Fibroblast of skin of right quadriceps (primary cell): ENCODE data around the gene EPB41L1.
"Not testable (repeated sequence)": the region's sequence is repeated elsewhere in the genome, so short reads cannot be mapped to it uniquely, and the experiment has no call there.

Experiments
- DNase-seq: peaks from one replicate; pipeline ENCODE4 v3.0.0-alpha.2; 2013

Gene EPB41L1

DNA sequence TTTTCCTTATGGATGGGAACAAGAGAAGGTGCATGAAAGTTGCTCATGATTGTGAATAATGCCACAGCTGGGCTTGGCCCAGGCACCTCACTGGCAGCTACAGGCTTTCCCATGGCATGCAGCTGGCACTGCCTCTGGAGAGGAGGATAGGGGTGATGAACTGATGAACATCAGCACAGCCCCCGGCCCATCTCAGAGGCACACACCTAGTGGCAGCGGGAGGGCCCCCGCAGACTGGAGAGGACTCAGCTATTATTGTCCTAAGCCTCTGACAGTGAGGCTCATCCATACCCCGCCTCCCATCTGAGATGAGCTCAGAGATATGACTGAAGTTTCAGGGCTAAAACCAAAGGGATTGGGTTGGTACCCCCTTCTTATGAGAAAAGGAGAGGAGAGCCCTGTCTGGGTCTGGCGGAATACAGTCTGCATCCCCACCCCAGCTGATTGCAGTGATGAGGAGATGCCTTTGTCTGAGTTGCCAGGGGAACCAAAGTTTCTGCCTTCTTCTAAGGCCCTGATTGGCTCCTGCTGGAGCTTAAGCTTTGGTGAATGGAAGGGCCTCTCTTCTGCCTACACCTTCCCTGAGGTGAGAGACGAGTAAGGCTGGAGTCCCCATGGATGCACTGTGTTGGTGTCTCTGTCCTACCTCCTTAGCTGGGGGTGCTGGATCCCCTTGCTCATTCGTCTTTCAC lies 27.6 kb upstream of the EPB41L1 start:
- no peak for DNase-seq

DNA sequence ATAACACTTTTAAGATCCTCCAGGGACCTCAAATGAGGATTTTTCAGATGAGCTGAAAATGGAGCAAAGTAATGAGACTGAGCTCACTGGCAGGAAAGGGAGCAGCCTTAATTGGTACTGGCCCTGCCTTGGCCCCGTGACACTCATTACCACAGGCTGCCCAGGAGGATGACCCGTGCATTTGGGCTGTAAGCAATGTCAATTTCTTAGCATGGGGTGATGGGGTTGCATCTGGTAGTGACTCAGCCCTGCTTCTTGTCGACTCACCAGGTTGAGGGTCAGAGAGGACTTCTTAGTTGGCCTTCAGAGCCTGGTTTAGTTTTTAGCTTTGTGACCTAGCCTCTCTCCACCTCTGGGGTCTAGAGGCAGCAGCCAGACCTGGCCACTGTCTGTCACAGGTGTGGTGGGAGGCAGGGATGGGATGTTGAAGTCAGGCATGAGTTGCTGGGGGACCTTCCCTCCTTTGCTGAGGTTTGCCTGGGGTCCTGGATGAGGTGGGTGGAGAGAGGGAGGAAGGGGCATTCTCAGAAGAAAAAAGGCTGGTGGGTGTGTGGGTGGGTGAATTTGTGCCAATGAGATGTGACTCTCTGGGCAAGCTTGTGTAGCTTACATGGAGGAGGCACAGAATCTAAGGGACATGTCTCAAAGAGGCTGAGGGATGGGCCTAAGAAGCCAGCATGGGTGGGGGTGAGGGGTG lies 25.9 kb upstream of the EPB41L1 start:
- DNase-seq = peak; percentile 38

GRCh38 chr20:36129160-36129543 lies 25.4 kb upstream of the EPB41L1 start:
- no peak for DNase-seq

DNA sequence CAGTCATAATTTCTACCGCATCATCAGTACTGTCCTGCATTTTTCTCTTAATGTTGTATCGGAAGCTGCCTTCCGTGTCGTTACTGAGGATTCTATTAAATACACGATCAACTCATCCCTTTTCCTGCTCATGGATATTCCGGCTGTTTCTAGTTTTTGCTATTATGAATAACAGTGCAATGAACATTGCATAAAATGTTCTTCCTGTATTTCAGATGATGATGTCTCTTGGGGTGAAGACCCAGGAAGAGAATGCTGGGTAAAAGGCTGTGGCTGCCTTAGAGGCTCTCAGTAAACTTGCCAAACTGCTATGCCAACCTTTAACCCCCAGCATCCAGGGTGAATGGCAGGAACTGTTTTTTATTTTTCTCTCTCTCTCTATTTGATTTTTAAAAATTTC lies 24.1 kb upstream of the EPB41L1 start:
- DNase-seq = no peak

DNA sequence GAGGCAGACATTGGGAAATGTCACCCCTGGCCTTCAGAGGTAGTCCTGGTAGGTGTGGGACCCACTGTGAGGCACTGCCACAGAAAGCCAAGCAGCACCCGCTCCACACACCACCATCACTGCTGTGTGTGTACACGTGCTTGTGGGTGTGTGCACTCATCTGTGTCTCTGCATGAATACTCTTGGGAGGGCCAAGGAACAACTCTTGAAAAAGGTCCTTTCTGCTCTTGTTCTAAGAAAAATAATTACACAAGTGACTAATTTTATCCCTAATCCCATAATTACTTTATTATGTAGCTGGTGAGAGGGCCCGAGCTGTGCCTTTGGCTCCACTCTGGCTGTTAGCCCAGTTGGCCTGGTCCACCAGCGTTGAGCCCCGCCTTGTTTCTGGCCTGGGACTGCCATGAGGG lies 21.7 kb upstream of the EPB41L1 start:
- no peak for DNase-seq

DNA sequence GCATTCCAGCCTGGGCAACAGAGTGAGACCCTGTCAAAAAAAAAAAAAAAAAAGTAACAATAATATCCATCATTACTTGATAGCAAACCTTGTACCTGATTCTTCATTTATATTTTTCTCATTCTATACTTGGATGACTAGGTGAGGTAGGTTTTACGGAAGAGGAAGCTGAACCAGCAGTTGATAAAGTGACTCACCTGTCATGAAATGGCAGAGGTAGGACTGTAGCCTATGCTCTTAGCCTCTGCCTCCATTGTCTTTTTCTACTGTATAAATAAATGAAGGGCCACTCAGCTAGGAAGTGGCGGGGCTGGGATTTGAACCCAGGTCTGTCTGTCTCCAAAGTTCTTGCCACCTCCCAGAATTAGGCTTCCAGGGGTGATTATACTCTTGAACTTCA lies 20.7 kb upstream of the EPB41L1 start:
- DNase-seq = no peak

GRCh38 chr20:36135159-36135558 lies 19.4 kb upstream of the EPB41L1 start:
- DNase-seq = no peak

GRCh38 chr20:36135821-36136220 lies 18.7 kb upstream of the EPB41L1 start:
- no peak for DNase-seq

GRCh38 chr20:36137313-36137712 lies 17.2 kb upstream of the EPB41L1 start:
- not testable (repeated sequence) for DNase-seq

- no peak for DNase-seq
These were observed 13.2 kb upstream of the EPB41L1 start for GRCh38 chr20:36141310-36141709.

DNA sequence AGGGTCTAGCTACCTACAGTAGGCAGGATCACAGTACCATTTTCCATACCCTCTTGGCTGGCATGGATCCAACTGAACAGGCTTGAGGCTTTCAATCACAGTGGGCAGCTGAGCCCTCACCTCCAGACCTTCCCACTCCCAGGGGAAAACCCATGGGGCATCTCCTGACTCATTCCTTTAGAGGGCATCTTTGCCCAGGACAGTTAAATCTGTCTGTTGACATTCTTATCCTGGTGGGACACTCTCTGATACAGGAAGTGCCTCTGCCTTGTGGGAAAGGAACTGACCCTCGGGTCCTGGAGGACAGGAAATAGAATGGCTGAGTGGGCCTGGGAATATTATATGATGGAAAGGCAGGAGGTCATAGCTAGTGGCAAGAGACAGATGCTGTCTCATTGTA lies 10.2 kb upstream of the EPB41L1 start:
- no peak for DNase-seq

GRCh38 chr20:36145877-36146707 lies 8.4 kb upstream of the EPB41L1 start:
- no peak for DNase-seq

DNA sequence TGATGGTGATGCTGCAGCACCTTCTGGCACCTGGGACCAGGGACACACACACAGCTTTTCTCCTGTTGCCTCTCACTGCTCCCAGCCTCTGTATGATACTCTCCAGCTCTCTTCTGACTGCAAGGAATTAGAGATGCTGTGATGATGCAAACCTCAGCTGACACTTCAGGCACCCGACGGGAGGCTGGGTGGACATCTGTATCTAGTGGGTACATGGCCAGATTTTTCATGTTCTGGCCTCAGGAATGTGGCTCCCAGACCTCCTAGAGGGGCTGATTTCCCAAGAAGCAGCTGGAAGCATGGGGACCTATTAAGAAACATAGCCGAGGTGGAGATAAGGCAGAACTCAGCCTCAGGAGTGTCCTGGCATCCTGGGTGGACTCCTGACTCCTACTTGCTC lies 6.8 kb upstream of the EPB41L1 start:
- DNase-seq = peak; percentile 28

DNA sequence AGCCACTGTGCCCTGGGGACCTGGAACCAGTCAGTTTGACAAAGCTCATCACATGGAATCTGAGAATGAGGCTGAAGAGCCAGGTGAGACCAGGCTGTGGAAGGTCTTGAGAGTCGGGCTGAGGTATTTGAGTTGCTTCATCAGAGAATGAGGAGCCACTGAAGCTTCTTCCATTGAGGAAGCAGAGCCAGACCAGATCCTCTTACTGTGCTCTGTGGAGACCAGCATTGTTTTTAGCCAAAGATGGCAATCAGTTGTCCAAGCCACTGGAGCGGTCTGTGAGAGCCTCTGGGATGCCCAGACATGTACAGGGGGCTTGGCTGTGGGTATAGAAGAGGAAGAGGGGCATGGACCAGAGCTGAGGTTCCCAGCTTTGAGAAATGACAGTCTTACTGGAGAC lies 6.1 kb upstream of the EPB41L1 start:
- no peak for DNase-seq

DNA sequence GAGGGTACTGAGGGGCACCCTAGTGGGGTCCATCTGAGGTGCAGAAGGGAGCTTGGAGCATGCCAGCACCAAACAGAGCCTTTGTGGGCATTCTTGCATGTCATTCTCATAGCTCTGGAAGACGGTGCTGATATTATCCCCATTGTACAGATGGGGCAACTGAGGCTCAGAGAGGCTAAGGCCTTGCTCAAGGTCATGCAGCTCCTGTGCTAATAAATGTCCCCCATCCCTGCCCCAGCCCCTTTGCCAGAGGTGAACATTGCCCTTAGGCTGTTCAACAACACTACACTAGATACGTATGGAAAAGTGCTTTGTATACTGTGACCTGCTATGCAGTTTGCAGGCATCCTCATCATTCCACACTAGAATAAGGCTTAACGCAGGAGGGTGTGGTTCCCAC lies 5.5 kb upstream of the EPB41L1 start:
- DNase-seq = no peak

GRCh38 chr20:36149469-36149868 lies 5.1 kb upstream of the EPB41L1 start:
- DNase-seq = no peak

DNA sequence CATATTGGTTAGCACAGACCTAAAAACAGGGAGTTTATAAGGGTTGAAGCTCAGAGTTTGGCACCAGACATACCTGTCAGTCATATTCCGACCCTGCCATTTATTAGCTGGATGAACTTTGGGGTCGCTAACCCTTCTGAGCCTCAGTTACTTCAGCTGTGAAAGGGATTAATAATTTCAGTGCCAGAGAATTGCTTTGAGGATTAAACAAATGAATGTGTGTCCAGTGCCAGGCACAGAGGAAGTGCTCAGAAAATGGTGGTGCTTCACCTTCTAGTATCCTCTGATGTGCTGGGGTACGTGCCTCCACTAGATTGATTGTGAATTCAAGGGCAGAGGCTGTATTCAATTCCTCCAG lies 4.1 kb upstream of the EPB41L1 start:
- no peak for DNase-seq

DNA sequence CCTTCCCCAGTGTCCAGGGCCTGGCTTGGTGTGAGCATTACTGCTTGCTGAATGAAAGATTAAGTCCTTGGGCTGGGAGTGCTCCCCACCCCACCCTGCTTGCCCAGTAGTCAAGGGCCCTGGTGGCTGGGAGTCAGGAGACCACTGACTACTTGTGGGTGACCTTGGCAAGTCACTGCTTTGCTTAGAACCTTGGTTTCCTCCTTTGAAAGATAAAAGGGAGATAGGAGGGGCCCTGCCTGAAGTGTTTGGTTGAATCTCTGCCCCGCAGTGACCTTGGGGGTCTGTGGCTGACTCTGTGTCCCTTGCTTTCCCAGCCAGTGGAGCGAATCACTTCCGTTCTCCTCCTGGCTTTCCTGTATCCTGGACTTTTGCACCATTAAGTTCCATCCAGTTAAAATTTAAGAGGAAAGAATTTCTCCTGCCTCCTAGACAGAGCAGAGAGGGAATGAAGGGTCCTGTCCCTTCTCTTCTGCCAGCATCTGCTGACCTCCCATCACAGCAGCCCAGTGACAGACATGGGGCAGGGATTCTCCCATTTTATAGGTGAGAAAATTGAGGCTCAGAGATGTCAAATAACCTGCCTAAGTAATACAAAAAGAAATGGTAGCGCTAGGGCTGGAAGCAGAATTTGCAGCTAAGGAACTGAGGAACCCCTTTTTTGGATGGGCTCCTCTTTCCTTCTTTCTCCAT lies 3.5 kb upstream of the EPB41L1 start:
- DNase-seq = no peak

GRCh38 chr20:36152261-36152660 lies 2.3 kb upstream of the EPB41L1 start:
- DNase-seq = no peak

- DNase-seq = no peak
These were observed 1.3 kb upstream of the EPB41L1 start for GRCh38 chr20:36153204-36153603.

DNA sequence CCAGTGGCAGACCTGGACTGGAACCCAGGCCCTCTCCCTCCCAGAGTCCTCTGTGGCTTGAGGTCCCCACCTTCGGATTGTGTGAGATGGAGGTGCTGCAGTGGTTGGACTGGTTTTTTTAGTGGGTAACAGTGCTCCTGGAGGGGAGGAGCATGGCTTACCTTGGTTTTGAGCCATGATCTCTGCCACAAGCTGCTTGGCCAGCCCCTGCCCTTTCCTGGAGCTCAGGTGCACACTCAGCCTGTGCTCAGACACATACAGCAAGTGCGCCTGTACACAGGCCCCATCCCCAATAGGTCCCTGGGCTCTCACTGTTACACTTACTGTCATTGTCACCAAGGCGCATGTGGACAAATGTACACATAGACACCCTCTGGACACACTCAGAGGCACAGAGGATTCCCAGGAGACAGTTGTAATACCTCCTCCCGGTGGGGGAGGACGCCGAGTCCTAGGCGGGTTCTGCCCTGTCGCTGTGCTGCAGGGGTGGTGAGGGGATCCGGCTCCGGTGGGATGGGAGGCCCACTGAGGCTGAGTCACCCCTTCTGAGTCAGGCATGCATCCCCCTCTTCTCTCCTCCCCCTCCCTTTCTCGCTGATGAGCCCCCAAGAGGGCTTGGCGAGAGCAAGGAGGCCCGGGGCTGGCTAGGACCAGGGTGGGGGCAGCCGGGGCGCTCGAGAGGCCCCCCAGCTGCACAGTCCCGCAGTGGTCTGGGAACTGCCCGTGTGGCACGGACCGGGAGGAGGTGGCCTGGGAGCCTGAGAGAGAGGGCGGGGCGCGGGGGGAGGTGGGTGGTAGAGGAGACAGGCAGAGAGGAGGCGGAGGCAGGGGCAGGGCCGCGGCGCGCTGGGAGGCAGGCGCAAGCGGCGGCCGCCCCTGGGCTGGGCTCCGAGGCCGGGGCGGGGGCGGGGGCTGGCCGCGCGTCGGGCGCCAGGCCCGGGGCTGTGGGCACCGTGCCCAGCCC lies 522 bp upstream of the EPB41L1 start:
- DNase-seq = peak; percentile 75

DNA sequence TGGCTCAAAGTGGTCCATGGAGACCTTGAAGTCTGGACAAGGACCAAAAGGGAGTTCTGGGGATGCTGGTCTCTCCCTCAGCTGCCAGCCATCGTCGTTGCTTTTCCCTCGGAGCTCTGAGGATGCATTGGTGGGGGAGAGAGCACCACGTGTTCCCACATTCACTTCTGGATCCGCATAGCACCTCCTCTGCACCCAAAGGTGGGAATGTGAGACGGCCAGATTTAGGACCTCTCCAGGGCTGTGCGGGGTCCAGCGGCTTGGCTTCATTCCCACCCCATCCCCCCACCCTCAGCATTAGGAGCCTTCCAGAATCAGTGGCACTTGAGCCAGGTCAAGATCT lies 1.1 kb downstream of the EPB41L1 start:
- no peak for DNase-seq
